H4 (cell line): Measurements from ENCODE around the gene TBCE. TPM values are rescaled to one million over a fixed set of nuclear protein-coding genes. Genes with fewer than 3 reads are reported as not detected.
A peak's percentile ranks its signal among the peaks of the same experiment; 100 is the strongest.
"Not testable (repeated sequence)": the region's sequence is repeated elsewhere in the genome, so short reads cannot be mapped to it uniquely, and the experiment has no call there.

Experiments
- DNase-seq: peaks from one replicate; pipeline ENCODE4 v3.0.0-alpha.2; 2015; ENCODE audit warnings: low spot score
- total RNA-seq: library from RNA; depleted of rRNA; stranded (reverse); fragments of >200 nt; shearing (Covaris generic); gene quantifications from 2 replicates; pipeline ENCODE4 v1.2.3, GENCODE V29; 2014

TBCE gene
- total RNA-seq, 1 experiment from 2014 or later, result 32.9 TPM

GRCh38 chr1:235351898-235352297 is 15.3 kb upstream of the TBCE start:
- no peak for DNase-seq

GRCh38 chr1:235357485-235358373 is 9.5 kb upstream of the TBCE start:
- DNase-seq, result no peak

DNA sequence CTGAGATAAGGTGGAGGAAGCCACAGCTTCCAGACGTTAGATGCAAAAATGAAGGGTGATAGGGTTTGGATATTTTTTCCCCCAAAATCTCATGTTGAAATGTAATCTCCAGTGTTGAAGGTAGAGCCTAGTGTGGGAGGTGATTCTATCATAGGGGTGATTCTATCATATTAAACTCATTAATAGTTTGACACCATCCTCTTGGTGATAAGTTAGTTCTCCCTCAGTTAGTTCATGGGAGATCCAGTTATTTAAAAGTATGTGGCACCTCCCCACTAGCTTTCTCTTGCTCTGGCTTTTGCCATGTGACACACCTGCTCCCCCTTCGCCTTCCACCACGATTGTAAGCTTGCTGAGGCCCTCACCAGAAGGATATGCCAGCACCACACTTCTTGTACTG is 8.3 kb upstream of the TBCE start:
- no peak for DNase-seq

DNA sequence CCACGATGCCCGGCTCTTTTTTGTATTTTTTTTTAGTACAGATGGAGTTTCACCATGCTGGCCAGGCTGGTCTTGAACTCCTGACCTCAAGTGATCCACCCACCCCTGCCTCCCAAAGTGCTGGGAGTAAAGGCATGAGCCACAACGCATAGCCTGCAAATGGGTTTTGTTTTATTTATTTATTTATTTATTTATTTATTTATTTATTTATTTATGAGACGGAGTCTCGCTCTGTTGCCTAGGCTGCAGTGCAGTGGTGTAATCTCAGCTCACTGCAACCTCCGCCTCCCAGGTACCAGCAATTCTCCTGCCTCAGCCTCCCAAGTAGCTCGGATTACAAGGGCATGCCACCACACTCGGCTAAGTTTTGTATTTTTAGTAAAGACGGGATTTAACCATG is 3.0 kb upstream of the TBCE start:
- DNase-seq, result not testable (repeated sequence)

DNA sequence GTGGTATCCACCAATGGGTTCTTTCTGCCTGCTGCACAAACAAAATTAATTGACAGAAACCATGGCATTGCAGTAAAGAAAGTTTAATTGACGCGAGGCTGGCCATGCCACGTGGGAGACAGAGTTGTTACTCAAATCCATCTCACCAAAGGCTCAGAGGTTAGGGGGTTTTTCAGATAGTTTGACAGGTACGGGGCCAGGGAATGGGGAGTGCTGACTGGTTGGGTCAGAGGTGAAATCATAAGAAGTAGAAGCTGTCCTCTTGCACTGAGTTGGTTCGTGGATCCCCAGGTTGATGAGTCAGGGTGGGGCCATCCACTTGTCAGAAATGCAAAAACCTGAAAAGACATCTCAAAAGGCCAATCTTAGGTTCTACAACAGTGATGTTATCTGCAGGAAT is 941 bp upstream of the TBCE start:
- no peak for DNase-seq

GRCh38 chr1:235368428-235368827 is 1.2 kb downstream of the TBCE start:
- DNase-seq, result no peak

DNA sequence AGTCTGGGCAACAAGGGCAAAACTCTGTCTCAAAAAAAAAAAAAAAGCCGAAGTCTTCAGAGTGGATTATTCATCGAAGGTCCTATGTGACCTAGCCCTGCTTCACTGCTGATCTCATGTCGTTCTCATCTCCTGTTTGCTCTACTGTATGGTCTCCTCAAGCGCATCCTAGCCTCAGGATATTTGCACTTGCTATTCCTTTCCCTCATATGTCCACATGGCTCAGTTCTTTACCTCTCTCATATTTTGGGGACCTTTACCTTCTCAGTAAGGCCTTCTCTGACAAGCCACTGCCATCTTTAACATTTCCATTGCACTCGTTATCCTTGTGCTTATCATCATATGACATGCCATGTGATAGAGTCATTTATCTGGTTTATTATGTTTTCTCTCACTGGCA is 2.6 kb downstream of the TBCE start:
- no peak for DNase-seq

- no peak for DNase-seq
These were observed 8.8 kb downstream of the TBCE start for GRCh38 chr1:235375919-235376605.

GRCh38 chr1:235378134-235378735 is 11.0 kb downstream of the TBCE start:
- not testable (repeated sequence) for DNase-seq

DNA sequence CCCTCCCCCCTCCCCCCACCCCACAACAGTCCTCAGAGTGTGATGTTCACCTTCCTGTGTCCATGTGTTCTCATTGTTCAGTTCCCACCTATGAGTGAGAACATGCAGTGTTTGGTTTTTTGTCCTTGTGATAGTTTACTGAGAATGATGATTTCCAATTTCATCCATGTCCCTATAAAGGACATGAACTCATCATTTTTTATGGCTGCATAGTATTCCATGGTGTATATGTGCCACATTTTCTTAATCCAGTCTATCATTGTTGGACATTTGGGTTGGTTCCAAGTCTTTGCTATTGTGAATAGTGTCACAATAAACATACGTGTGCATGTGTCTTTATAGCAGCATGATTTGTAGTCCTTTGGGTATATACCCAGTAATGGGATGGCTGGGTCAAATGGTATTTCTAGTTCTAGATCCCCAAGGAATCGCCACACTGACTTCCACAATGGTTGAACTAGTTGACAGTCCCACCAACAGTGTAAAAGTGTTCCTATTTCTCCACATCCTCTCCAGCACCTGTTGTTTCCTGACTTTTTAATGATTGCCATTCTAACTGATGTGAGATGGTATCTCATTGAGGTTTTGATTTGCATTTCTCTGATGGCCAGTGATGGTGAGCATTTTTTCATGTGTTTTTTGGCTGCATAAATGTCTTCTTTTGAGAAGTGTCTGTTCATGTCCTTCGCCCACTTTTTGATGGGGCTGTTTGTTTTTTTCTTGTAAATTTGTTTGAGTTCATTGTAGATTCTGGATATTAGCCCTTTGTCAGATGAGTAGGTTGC is 14.9 kb downstream of the TBCE start:
- not testable (repeated sequence) for DNase-seq

- DNase-seq, result not testable (repeated sequence)
These were observed 18.4 kb downstream of the TBCE start for GRCh38 chr1:235385633-235386032.

DNA sequence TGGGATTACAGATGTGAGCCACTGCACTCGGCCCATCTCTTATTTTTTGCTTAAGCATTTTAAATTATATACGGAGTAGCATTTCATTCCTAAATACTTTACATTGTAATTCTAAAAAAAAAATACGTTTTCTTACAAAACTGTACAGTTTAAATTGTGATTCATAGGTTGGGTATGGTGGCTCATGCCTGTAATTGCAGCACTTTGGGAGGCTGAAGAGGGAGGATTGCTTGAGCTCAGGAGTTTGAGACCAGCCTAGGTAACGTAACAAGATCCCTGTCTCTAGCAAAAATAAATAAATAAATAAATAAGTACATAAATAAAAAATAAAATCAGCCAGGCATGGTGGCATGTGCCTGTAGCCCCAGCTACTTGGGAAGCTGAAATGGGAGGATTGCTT is 24.6 kb downstream of the TBCE start:
- no peak for DNase-seq

GRCh38 chr1:235397733-235398132 is 30.5 kb downstream of the TBCE start:
- peak; percentile 16 for DNase-seq

- DNase-seq, result no peak
These were observed 32.4 kb downstream of the TBCE start for GRCh38 chr1:235399661-235400060.

- no peak for DNase-seq
These were observed 34.0 kb downstream of the TBCE start for GRCh38 chr1:235401251-235401650.

GRCh38 chr1:235402457-235403200 is 35.4 kb downstream of the TBCE start:
- DNase-seq, result peak; percentile 41

GRCh38 chr1:235403593-235403992 is 36.4 kb downstream of the TBCE start:
- no peak for DNase-seq

- peak; percentile 85 for DNase-seq
These were observed 37.0 kb downstream of the TBCE start for GRCh38 chr1:235404190-235404589.

DNA sequence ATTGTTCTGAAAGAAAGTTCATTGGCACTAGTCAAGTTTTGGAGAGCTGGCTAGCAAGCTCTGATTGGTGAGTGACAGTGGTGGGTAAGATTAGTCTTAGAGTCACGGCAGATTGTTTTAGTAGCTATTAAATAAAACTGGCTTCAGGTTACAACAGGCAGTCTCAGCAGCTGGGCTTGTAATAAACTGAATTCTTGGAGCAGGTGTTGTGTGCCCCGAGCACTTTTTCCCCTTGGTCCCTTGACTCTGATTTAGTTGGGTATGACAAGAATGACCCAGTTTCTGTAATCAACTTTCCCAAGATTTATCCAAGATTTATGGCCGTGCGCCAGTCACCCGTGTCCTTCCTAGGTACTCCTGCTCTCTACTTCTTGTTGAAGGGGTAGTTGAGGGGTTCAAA is 40.2 kb downstream of the TBCE start:
- no peak for DNase-seq

GRCh38 chr1:235408503-235408960 is 41.3 kb downstream of the TBCE start:
- no peak for DNase-seq
